Breast epithelium (tissue), 3 donors: ENCODE data around the gene BEND3.

Experiments
- POLR2A ChIP-seq: fragments of 450-650 bp; IDR thresholded peaks from one replicate; pipeline ENCODE4 v1.6.1; 2016; ENCODE audit warnings: antibody characterized with exemption, mild to moderate bottlenecking, moderate library complexity
- POLR2AphosphoS5 ChIP-seq, 3 donors: sonication (generic); formaldehyde crosslinking; IDR thresholded peaks; one replicate each; pipeline ENCODE4 v1.6.1; 2017; ENCODE audit warnings: antibody characterized with exemption in 3 of 3
- TF ChIP-seq, protein P1 (sequence below), 3 donors: fragments of 450-650 bp; IDR thresholded peaks; one replicate each; pipeline ENCODE4 v1.5.1; 2016 to 2017; ENCODE audit warnings: antibody characterized with exemption in 3 of 3, mild to moderate bottlenecking in 3 of 3, moderate library complexity in 3 of 3

DNA sequence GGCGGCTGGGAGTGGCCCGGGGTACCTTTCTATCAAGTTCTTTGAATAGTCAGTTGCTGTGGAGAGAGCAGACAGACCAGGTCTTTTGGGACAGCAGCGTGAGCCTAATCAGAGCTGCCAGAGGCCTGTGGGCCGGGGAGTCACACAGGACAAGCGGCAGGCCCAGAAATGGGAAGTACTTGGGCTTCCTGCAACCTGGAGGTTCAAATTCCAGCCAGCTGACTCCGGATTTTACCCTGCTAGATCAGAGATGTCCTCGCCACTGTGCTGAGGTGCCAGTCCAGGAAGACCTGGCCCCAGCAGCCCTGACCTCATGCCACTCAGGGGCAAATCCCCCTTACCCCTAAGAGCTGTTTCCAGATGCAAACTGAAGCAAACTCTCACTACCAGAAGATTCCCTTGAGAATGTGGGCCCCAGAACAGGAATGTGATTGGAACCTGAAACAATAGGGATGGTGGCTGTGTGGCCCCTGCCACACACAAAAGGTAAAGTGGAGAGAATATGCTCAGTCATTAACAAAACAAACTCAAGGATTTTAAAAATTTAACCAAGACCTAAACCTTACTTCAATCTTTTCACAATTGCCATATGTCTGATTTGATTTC is 9.7 kb downstream of the BEND3 start:
- TF ChIP-seq, protein P1, sequence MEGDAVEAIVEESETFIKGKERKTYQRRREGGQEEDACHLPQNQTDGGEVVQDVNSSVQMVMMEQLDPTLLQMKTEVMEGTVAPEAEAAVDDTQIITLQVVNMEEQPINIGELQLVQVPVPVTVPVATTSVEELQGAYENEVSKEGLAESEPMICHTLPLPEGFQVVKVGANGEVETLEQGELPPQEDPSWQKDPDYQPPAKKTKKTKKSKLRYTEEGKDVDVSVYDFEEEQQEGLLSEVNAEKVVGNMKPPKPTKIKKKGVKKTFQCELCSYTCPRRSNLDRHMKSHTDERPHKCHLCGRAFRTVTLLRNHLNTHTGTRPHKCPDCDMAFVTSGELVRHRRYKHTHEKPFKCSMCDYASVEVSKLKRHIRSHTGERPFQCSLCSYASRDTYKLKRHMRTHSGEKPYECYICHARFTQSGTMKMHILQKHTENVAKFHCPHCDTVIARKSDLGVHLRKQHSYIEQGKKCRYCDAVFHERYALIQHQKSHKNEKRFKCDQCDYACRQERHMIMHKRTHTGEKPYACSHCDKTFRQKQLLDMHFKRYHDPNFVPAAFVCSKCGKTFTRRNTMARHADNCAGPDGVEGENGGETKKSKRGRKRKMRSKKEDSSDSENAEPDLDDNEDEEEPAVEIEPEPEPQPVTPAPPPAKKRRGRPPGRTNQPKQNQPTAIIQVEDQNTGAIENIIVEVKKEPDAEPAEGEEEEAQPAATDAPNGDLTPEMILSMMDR (IDR thresholded peaks at IDR 0.05) = no peak
- TF ChIP-seq POLR2A (no peak), POLR2AphosphoS5 (IDR thresholded peaks at IDR 0.05) (no peak)
